ENCODE measurements around the gene PIK3IP1. TPM values are rescaled to one million over a fixed set of nuclear protein-coding genes. Genes with fewer than 3 reads are reported as not detected.
A peak's percentile ranks its signal among the peaks of the same experiment; 100 is the strongest.

Gene PIK3IP1
- total and polyA plus RNA-seq, 2 experiments from 2014 or later: 10.0 to 16.1 TPM

GRCh38 chr22:31339148-31339832, 47.0 kb upstream of the PIK3IP1 start:
- Histone ChIP-seq H4K20me1 (ENCODE audit: insufficient read depth) (no peaks in the 10 kb centered on the region), H3K9me3 (ENCODE audit: low read depth) (no peaks in the 10 kb centered on the region), H3K27me3 (replicated peaks; ENCODE audit: insufficient read depth) (no peaks in the 10 kb centered on the region), H3K4me3 (no peak overlapping the region), H3F3A (ENCODE audit: insufficient read depth) (peaks cover 6% of the 10 kb centered on the region; the same call in 1 of the 2 replicates), H3K79me2 (ENCODE audit: insufficient read depth) (no peaks in the 10 kb centered on the region), H3K36me3 (ENCODE audit: low read depth) (no peaks in the 10 kb centered on the region), H3K9ac (no peak overlapping the region), H3K9me2 (ENCODE audit: insufficient read depth) (no peaks in the 10 kb centered on the region), H3K27ac (no peak overlapping the region), H3K4me1 (ENCODE audit: insufficient read depth) (no peaks in the 10 kb centered on the region; the same call in 1 of the 2 replicates), H3K4me2 (ENCODE audit: unreplicated experiment) (no peak overlapping the region), H2AFZ (no peak overlapping the region)
- 57% methylated on average over 6 of the region's 6 CpGs for WGBS, 2 experiments (ENCODE audit: low coverage in 1 of 2, low lambda C conversion rate in 2 of 2, missing lambda C conversion rate in 2 of 2)
- in situ Hi-C loops (cut with MboI): no loop called here
- TF ChIP-seq EZH2phosphoT487 (IDR thresholded peaks at IDR 0.05; ENCODE audit: insufficient read depth, low read depth) (no peak), EZH2 (IDR thresholded peaks at IDR 0.05; ENCODE audit: insufficient read depth, poor library complexity, severe bottlenecking) (no peak)
- DNase-seq: no peak

- H3K36me3 ChIP-seq (ENCODE audit: low read depth): 0 out of 2 replicates have a peak, but pooled peaks cover 4% of the 10 kb centered on the region
- no peaks in the 10 kb centered on the region for H4K20me1 ChIP-seq (ENCODE audit: insufficient read depth)
- no peaks in the 10 kb centered on the region for H3K9me3 ChIP-seq (ENCODE audit: low read depth)
- no peak overlapping the region for H3K9ac ChIP-seq
- H3K9me2 ChIP-seq (ENCODE audit: insufficient read depth): no peaks in the 10 kb centered on the region
- H3K4me3 ChIP-seq: no peak overlapping the region
- TF ChIP-seq EZH2phosphoT487 (IDR thresholded peaks at IDR 0.05; ENCODE audit: insufficient read depth, low read depth) (no peak), EZH2 (IDR thresholded peaks at IDR 0.05; ENCODE audit: insufficient read depth, poor library complexity, severe bottlenecking) (no peak)
- DNase-seq: peak; percentile 24
- no peaks in the 10 kb centered on the region for H3K27me3 ChIP-seq (replicated peaks; ENCODE audit: insufficient read depth)
- H3K4me2 ChIP-seq (ENCODE audit: unreplicated experiment): no peak overlapping the region
- H3F3A ChIP-seq (ENCODE audit: insufficient read depth): peaks cover 21% of the 10 kb centered on the region; the same call in 1 of the 2 replicates
- no peak overlapping the region for H3K27ac ChIP-seq
- in situ Hi-C loops (cut with MboI): no loop called here
- WGBS, 2 experiments (ENCODE audit: low coverage in 1 of 2, low lambda C conversion rate in 2 of 2, missing lambda C conversion rate in 2 of 2): 60 to 64% methylated on average over 5 of the region's 5 CpGs
- H3K79me2 ChIP-seq (ENCODE audit: insufficient read depth): no peaks in the 10 kb centered on the region
- peaks cover 9% of the 10 kb centered on the region; the same call in 1 of the 2 replicates for H3K4me1 ChIP-seq (ENCODE audit: insufficient read depth)
- H2AFZ ChIP-seq: no peak overlapping the region
These were observed 44.9 kb upstream of the PIK3IP1 start for GRCh38 chr22:31337178-31337577.

- no peak overlapping the region for H3K9ac ChIP-seq
- H2AFZ ChIP-seq: no peak overlapping the region
- no peaks in the 10 kb centered on the region for H4K20me1 ChIP-seq (ENCODE audit: insufficient read depth)
- TF ChIP-seq EZH2 (IDR thresholded peaks at IDR 0.05; ENCODE audit: insufficient read depth, poor library complexity, severe bottlenecking): no peak
- TF ChIP-seq EZH2phosphoT487 (IDR thresholded peaks at IDR 0.05; ENCODE audit: insufficient read depth, low read depth): no peak
- no peak for DNase-seq
- H3K9me3 ChIP-seq (ENCODE audit: low read depth): no peaks in the 10 kb centered on the region
- no peaks in the 10 kb centered on the region for H3K9me2 ChIP-seq (ENCODE audit: insufficient read depth)
- no peak overlapping the region for H3K27ac ChIP-seq
- H3F3A ChIP-seq (ENCODE audit: insufficient read depth): peaks cover 21% of the 10 kb centered on the region; the same call in 1 of the 2 replicates
- no peaks in the 10 kb centered on the region for H3K79me2 ChIP-seq (ENCODE audit: insufficient read depth)
- 95 to 97% methylated on average over 5 of the region's 5 CpGs for WGBS, 2 experiments (ENCODE audit: low coverage in 1 of 2, low lambda C conversion rate in 2 of 2, missing lambda C conversion rate in 2 of 2)
- H3K27me3 ChIP-seq (replicated peaks; ENCODE audit: insufficient read depth): no peaks in the 10 kb centered on the region
- H3K36me3 ChIP-seq (ENCODE audit: low read depth): 0 out of 2 replicates have a peak, but pooled peaks cover 6% of the 10 kb centered on the region
- in situ Hi-C loops (cut with MboI): no loop called here
- no peak overlapping the region for H3K4me2 ChIP-seq (ENCODE audit: unreplicated experiment)
- peaks cover 9% of the 10 kb centered on the region; the same call in 1 of the 2 replicates for H3K4me1 ChIP-seq (ENCODE audit: insufficient read depth)
- no peak overlapping the region for H3K4me3 ChIP-seq
These were observed 42.0 kb upstream of the PIK3IP1 start for GRCh38 chr22:31334329-31334728.

GRCh38 chr22:31333641-31334040, 41.4 kb upstream of the PIK3IP1 start:
- H3K4me3 ChIP-seq: no peak overlapping the region

More at GRCh38 chr22:31333641-31334040, 41.4 kb upstream of the PIK3IP1 start:
- Histone ChIP-seq H4K20me1 (ENCODE audit: insufficient read depth) (no peaks in the 10 kb centered on the region), H3K79me2 (ENCODE audit: insufficient read depth) (no peaks in the 10 kb centered on the region), H3K36me3 (ENCODE audit: low read depth) (0 out of 2 replicates have a peak, but pooled peaks cover 6% of the 10 kb centered on the region), H3K27me3 (replicated peaks; ENCODE audit: insufficient read depth) (no peaks in the 10 kb centered on the region), H3K4me1 (ENCODE audit: insufficient read depth) (peaks cover 9% of the 10 kb centered on the region; the same call in 1 of the 2 replicates), H3K9me3 (ENCODE audit: low read depth) (no peaks in the 10 kb centered on the region), H3K9ac (no peak overlapping the region), H3K4me2 (ENCODE audit: unreplicated experiment) (no peak overlapping the region), H3K27ac (no peak overlapping the region), H3K9me2 (ENCODE audit: insufficient read depth) (no peaks in the 10 kb centered on the region), H3F3A (ENCODE audit: insufficient read depth) (peaks cover 21% of the 10 kb centered on the region; the same call in 1 of the 2 replicates), H2AFZ (no peak overlapping the region)
- in situ Hi-C loops (cut with MboI): no loop called here
- no peak for TF ChIP-seq EZH2phosphoT487 (IDR thresholded peaks at IDR 0.05; ENCODE audit: insufficient read depth, low read depth)
- no peak for TF ChIP-seq EZH2 (IDR thresholded peaks at IDR 0.05; ENCODE audit: insufficient read depth, poor library complexity, severe bottlenecking)
- WGBS, 2 experiments (ENCODE audit: low coverage in 1 of 2, low lambda C conversion rate in 2 of 2, missing lambda C conversion rate in 2 of 2): 55 to 67% methylated on average over 2 of the region's 2 CpGs
- DNase-seq: no peak

Data from GM23248 (cell line).